ENCODE results near the gene C6orf120.

C6orf120 gene

GRCh38 chr6:169701954-169702839 lies at the start of gene C6orf120, which contains the start of gene WDR27:
Gene C6orf120 (plus strand): TSS chr6:169702126. CDS start chr6:169702460, 334 bp downstream.
Gene WDR27 (minus strand): TSS chr6:169702029. CDS start chr6:169689005, 13,024 bp downstream.
- peak; percentile 97 for DNase-seq

- no peak for DNase-seq
These were observed 49.0 kb upstream of the C6orf120 start for GRCh38 chr6:169652896-169653295.

- DNase-seq: no peak
These were observed 48.2 kb upstream of the C6orf120 start for GRCh38 chr6:169653691-169654090.

GRCh38 chr6:169654598-169655391 lies 47.1 kb upstream of the C6orf120 start:
- peak; percentile 89 for DNase-seq

GRCh38 chr6:169656546-169657283 lies 45.2 kb upstream of the C6orf120 start:
- no peak for DNase-seq

GRCh38 chr6:169657284-169657610 lies 44.7 kb upstream of the C6orf120 start:
- DNase-seq: no peak

- no peak for DNase-seq
These were observed 41.9 kb upstream of the C6orf120 start for GRCh38 chr6:169659820-169660610.

GRCh38 chr6:169660751-169661390 lies 41.1 kb upstream of the C6orf120 start:
- no peak for DNase-seq

- no peak for DNase-seq
These were observed 40.6 kb upstream of the C6orf120 start for GRCh38 chr6:169661391-169661756.

- DNase-seq: no peak
These were observed 38.5 kb upstream of the C6orf120 start for GRCh38 chr6:169663468-169663867.

GRCh38 chr6:169664227-169664626 lies 37.7 kb upstream of the C6orf120 start:
- DNase-seq: no peak

- no peak for DNase-seq
These were observed 36.6 kb upstream of the C6orf120 start for GRCh38 chr6:169665289-169665688.

- no peak for DNase-seq
These were observed 35.5 kb upstream of the C6orf120 start for GRCh38 chr6:169666441-169666840.

- DNase-seq: no peak
These were observed 34.2 kb upstream of the C6orf120 start for GRCh38 chr6:169667716-169668115.

- no peak for DNase-seq
These were observed 33.6 kb upstream of the C6orf120 start for GRCh38 chr6:169668203-169668847.

GRCh38 chr6:169669147-169669546 lies 32.8 kb upstream of the C6orf120 start:
- DNase-seq: no peak

GRCh38 chr6:169669889-169670288 lies 32.0 kb upstream of the C6orf120 start:
- DNase-seq: no peak

- no peak for DNase-seq
These were observed 30.4 kb upstream of the C6orf120 start for GRCh38 chr6:169671563-169671962.

GRCh38 chr6:169675011-169675410 lies 26.9 kb upstream of the C6orf120 start:
- no peak for DNase-seq

GRCh38 chr6:169677096-169677495 lies 24.8 kb upstream of the C6orf120 start:
- DNase-seq: no peak

GRCh38 chr6:169678342-169678741 lies 23.6 kb upstream of the C6orf120 start:
- no peak for DNase-seq

Measured in femur (tissue), 1 donor.